ENCODE results near the gene VCAN.

- no peak for TF ChIP-seq POLR2A (IDR thresholded peaks at IDR 0.05)
- no peak for TF ChIP-seq CTCF (IDR thresholded peaks at IDR 0.05)
- TF ChIP-seq POLR2AphosphoS5 (IDR thresholded peaks at IDR 0.05): no peak
Observed at GRCh38 chr5:83436276-83436675, 35.3 kb upstream of the VCAN start.
